ENCODE results near the gene GIMAP1.

- no peak for TF ChIP-seq FOXA1 (IDR thresholded peaks at IDR 0.05)
- no peak for TF ChIP-seq PKNOX1 (IDR thresholded peaks at IDR 0.05)
- no peak for TF ChIP-seq SP1 (IDR thresholded peaks at IDR 0.05)
- no peak for TF ChIP-seq NFRKB (IDR thresholded peaks at IDR 0.05)
- no peak for TF ChIP-seq FOXM1 (IDR thresholded peaks at IDR 0.05; ENCODE audit: borderline replicate concordance)
- no peak for TF ChIP-seq SUZ12 (IDR thresholded peaks at IDR 0.05)
- no peak for TF ChIP-seq FOXK2 (IDR thresholded peaks at IDR 0.05)
- TF ChIP-seq LEF1 (IDR thresholded peaks at IDR 0.05; ENCODE audit: borderline replicate concordance), result no peak
- TF ChIP-seq BHLHE40 (IDR thresholded peaks at IDR 0.05; ENCODE audit: borderline replicate concordance), result no peak
- TF ChIP-seq TARDBP (IDR thresholded peaks at IDR 0.05), result no peak
- no peak for TF ChIP-seq ELF4 (IDR thresholded peaks at IDR 0.05)
- TF ChIP-seq HDGF (IDR thresholded peaks at IDR 0.05; ENCODE audit: borderline replicate concordance), result no peak
- TF ChIP-seq CTBP1 (IDR thresholded peaks at IDR 0.05; ENCODE audit: borderline replicate concordance), result no peak
- TF ChIP-seq ARNT (IDR thresholded peaks at IDR 0.05), result no peak
Observed at GRCh38 chr7:150756858-150757257, 40.4 kb downstream of the GIMAP1 start.

Data from HEK293T (cell line).